Natural killer cell treated with Interleukin-12 subunit alpha and Interleukin-12 subunit beta and Interleukin-15 and Interleukin-18, amount 100 ng/mL, for 72 hours (primary cell): ENCODE results near the gene XBP1. TPM values are rescaled to one million over a fixed set of nuclear protein-coding genes. Genes with fewer than 3 reads are reported as not detected.
"Not testable (repeated sequence)": the region's sequence is repeated elsewhere in the genome, so short reads cannot be mapped to it uniquely, and the experiment has no call there.

Experiments
- ATAC-seq, 2 donors: fragments of 150-1000 bp; cut with Tn5 transposase in 1 of 2; sonication (Bioruptor Pico), chemical (Tn5 transposase) in 1 of 2; 2 replicates each; pipeline ENCODE4 v1.10.0; 2021
- DNase-seq: peaks from one replicate; pipeline ENCODE4 v3.0.0; 2022; ENCODE audit warnings: low spot score
- H3K27ac Mint-ChIP-seq, 2 donors: 1 replicate in 1 of 2; 2 replicates in 1 of 2; pipeline ENCODE4 v1.8.0; 2022; ENCODE audit warnings: mixed read lengths in 2 of 2, mild to moderate bottlenecking in 1 of 2, moderate library complexity in 1 of 2
- H3K27me3 Mint-ChIP-seq, 2 donors: 1 replicate in 1 of 2; 2 replicates in 1 of 2; pipeline ENCODE4 v1.8.0; 2022; ENCODE audit warnings: mixed read lengths in 2 of 2
- H3K36me3 Mint-ChIP-seq: one replicate; pipeline ENCODE4 v1.8.0; 2022; ENCODE audit warnings: mixed read lengths
- H3K4me1 Mint-ChIP-seq, 2 donors: 1 replicate in 1 of 2; 2 replicates in 1 of 2; pipeline ENCODE4 v1.8.0; 2022; ENCODE audit warnings: low read depth in 2 of 2, mixed read lengths in 2 of 2, mild to moderate bottlenecking in 1 of 2
- H3K4me3 Mint-ChIP-seq: one replicate; pipeline ENCODE4 v1.8.0; 2022; ENCODE audit warnings: mixed read lengths
- H3K9me3 Mint-ChIP-seq: 2 replicates; pipeline ENCODE4 v1.8.0; 2022; ENCODE audit warnings: mixed read lengths
- total RNA-seq, 2 donors: library from RNA; stranded (reverse); gene quantifications; one replicate each; pipeline ENCODE4 v1.2.3, GENCODE V29; 2022

Gene XBP1
- total RNA-seq, 2 donors from 2014 or later: 287 to 560 TPM

DNA sequence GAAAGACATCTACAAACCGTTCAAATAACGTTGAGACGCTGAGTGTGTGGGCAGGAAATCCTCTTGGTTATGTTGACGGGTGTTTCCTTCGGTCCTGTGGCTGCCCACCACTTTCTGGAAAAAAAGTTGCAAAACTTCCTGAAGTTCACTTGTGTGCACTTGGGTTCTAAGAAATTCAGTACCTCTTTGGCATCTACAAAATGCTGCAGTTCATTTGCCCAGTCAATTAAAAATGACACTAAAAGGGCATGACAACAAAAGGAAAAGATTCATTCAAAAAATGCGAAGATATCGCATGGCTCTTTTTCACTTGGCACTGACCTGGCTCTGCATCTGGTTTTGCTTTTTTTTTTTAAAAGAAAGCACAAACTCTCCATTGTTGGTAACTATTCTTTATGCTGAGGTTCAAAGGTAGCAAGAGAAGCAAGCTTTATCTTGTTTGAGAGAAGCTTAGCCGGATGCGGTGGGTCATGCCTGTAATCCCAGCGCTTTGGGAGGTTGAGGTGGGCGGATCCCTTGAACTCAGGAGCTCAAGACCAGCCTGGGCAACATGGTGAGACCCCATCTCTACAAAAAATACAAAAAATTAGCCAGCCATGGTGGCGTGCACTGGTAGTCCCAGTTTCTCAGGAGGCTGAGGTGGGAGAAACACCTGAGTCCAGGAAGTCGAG lies 10.6 kb upstream of the XBP1 start:
- Mint-ChIP-seq H3K36me3 (peaks cover 17% of the 10 kb centered on the region), H3K27ac (peak overlapping the region; percentile 98 to 99), H3K9me3 (no peaks in the 10 kb centered on the region), H3K4me1 (peaks cover 64 to 72% of the 10 kb centered on the region in 2 donors), H3K27me3 (no peaks in the 10 kb centered on the region), H3K4me3 (peak overlapping the region; percentile 89)
- DNase-seq (peak; percentile 87), ATAC-seq (peak; percentile 66 to 76)

GRCh38 chr22:28808716-28809355 lies 8.5 kb upstream of the XBP1 start:
- Mint-ChIP-seq H3K4me3 (peak overlapping the region; percentile 82), H3K9me3 (no peaks in the 10 kb centered on the region), H3K27ac (peak overlapping the region; percentile 98 to 99), H3K36me3 (peaks cover 6% of the 10 kb centered on the region), H3K4me1 (peaks cover 45 to 54% of the 10 kb centered on the region in 2 donors), H3K27me3 (no peaks in the 10 kb centered on the region)
- DNase-seq: no peak
- no peak for ATAC-seq

GRCh38 chr22:28805426-28805825 lies 5.1 kb upstream of the XBP1 start:
- H3K27me3 Mint-ChIP-seq, ATAC-seq, H3K9me3 Mint-ChIP-seq, DNase-seq, H3K4me3 Mint-ChIP-seq: not testable (repeated sequence)
- H3K4me1 Mint-ChIP-seq: peaks cover 28 to 39% of the 10 kb centered on the region in 2 donors
- peaks cover 10% of the 10 kb centered on the region for H3K36me3 Mint-ChIP-seq
- peak overlapping the region in 1 of 2 donors; percentile 33 for H3K27ac Mint-ChIP-seq

DNA sequence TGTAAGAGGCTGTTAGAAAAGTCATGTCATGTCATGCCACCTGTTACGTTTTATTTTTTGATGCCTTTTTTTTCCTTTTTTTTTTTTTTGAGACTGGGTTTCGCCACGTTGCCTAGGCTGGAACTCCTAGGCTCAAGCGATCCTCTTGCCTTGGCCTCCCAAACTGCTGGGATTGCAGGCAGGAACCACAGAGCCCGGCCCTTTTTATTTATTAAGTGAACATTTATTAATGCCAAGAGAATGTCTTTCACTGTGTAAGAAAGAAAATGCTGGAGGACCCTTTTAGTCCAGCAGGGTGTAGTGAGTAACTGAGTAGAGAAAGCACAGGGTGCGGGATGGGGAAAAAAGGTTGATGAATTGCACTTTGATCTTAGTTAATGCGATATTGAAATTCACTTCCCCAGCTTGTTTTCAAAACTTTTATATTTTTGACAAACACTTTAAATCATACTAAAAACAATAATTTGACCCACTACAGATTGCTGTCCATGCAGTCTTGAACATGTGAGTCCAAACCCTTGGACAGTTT lies 2.3 kb upstream of the XBP1 start:
- no peak for ATAC-seq
- Mint-ChIP-seq H3K36me3 (peaks cover 23% of the 10 kb centered on the region), H3K9me3 (no peaks in the 10 kb centered on the region), H3K4me3 (peak overlapping the region; percentile 94), H3K27ac (peak overlapping the region; percentile 92 to 100), H3K27me3 (no peaks in the 10 kb centered on the region), H3K4me1 (peaks cover 16 to 29% of the 10 kb centered on the region in 2 donors)
- DNase-seq: no peak

DNA sequence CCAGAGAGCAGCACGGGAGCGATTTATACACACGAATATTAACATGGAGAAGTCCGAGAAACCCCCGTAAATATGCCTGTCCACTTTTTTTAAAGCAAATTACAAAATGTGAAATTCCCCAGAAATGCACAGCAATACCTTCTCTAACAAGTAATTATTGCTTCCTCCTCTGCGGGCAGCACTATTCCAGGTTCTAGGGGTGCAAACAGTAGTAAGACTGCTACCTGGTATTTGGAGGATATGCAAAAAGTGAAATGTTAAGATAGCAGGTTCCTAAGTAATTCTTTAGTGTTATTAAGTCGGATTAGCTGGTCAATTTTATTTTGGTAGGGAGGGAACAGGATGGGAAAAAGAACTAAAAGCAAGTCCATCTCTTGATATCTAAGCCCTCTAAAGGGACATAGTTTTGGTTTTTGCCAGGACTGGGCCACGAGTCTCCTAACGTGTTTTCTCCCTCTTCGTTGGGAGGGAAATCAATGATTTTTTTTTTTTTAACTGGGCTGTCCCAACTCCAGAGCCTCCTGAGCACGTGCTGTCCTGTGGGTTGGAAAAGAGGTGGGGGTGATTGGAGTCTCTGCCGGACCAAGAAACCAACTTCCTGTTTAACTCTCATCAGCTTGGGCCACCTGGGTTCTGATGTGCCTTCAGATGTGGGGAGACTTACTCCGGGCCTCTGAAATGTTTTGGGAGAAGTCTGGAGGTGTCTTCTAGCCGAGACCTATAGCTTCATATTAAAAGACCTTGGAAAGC lies 1.7 kb upstream of the XBP1 start:
- Mint-ChIP-seq H3K27me3 (no peaks in the 10 kb centered on the region), H3K9me3 (no peaks in the 10 kb centered on the region), H3K4me3 (peak overlapping the region; percentile 94), H3K27ac (peak overlapping the region; percentile 92 to 100), H3K36me3 (peaks cover 26% of the 10 kb centered on the region), H3K4me1 (peaks cover 16 to 31% of the 10 kb centered on the region in 2 donors)
- ATAC-seq: no peak
- DNase-seq: no peak

DNA sequence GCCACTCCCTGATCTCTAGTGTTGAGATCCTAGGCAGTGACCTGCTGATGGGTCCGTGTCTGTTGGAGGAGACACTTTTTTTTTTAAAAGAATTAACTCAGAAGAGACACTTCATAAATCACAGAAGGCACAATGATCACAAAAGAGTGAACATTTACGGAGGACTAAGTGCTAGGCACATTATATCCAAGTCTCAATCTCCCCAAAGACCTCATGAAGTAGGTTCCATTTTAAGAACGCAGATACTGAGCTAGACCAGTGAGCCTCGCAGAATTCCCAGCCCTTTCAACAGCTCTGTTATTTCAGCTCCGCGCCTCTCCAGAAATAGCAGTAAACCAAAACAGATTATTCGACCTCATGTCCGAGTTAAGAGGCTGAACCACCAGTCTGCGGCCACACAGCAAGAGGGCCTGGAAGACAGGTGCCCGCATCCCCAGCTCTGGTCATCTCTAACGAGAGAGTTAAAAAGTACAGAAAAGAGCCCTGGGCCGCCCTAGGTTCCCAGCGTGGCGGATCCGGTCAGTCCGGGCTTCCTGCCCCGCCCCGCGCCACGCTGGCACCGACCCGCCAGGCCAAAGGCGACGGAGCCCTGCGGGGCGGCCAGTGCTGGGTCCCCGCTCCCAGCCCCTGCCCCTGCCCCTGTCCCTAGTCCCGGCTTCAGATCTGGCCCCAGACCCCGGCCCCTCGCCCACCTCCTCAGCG lies 612 bp downstream of the XBP1 start:
- Mint-ChIP-seq H3K4me1 (peaks cover 36 to 53% of the 10 kb centered on the region in 2 donors), H3K4me3 (peak overlapping the region; percentile 94), H3K27me3 (no peaks in the 10 kb centered on the region), H3K36me3 (peaks cover 45% of the 10 kb centered on the region), H3K9me3 (no peaks in the 10 kb centered on the region), H3K27ac (peak overlapping the region; percentile 92 to 98)
- peak; percentile 79 for DNase-seq
- peak; percentile 68 to 72 for ATAC-seq

DNA sequence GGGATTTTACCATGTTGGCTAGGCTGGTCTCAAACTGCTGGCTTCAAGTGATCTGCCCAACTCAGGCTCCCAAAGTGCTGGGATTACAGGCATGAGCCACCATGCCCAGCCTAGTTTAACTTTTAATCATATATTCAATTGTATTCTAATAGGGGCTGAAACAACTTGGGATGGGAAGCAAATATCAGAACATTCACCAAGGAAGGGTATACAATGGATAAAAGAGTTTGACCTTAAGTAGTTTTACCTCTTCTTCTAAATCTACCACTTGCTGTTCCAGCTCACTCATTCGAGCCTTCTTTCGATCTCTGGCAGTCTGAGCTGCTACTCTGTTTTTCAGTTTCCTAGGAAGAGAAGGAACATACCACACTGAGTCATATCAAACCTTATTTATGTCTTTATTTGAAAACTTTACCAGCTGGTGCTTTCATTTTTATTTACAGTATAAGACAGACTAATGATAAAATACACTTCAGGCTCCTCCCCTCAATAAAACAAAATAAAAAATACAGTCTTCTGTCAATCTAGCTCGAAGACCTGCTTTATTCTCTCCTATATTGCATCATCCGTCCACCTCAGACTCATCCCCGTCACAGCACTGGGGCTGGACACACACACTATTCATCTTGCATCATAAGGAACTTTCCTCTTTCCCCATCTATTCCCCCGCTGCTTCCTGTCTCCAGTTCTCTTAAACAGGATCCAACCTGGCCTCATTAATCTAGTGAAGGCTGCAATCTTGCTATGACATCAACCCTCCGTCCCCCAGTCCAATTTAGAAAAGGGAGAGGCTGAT lies 1.4 kb downstream of the XBP1 start:
- H3K36me3 Mint-ChIP-seq: peaks cover 51% of the 10 kb centered on the region
- ATAC-seq (peak; percentile 45 to 74), DNase-seq (peak; percentile 76)
- H3K9me3 Mint-ChIP-seq: no peaks in the 10 kb centered on the region
- H3K4me1 Mint-ChIP-seq: peaks cover 41 to 60% of the 10 kb centered on the region in 2 donors
- peak overlapping the region; percentile 92 to 98 for H3K27ac Mint-ChIP-seq
- H3K4me3 Mint-ChIP-seq: peak overlapping the region; percentile 94
- H3K27me3 Mint-ChIP-seq: no peaks in the 10 kb centered on the region

DNA sequence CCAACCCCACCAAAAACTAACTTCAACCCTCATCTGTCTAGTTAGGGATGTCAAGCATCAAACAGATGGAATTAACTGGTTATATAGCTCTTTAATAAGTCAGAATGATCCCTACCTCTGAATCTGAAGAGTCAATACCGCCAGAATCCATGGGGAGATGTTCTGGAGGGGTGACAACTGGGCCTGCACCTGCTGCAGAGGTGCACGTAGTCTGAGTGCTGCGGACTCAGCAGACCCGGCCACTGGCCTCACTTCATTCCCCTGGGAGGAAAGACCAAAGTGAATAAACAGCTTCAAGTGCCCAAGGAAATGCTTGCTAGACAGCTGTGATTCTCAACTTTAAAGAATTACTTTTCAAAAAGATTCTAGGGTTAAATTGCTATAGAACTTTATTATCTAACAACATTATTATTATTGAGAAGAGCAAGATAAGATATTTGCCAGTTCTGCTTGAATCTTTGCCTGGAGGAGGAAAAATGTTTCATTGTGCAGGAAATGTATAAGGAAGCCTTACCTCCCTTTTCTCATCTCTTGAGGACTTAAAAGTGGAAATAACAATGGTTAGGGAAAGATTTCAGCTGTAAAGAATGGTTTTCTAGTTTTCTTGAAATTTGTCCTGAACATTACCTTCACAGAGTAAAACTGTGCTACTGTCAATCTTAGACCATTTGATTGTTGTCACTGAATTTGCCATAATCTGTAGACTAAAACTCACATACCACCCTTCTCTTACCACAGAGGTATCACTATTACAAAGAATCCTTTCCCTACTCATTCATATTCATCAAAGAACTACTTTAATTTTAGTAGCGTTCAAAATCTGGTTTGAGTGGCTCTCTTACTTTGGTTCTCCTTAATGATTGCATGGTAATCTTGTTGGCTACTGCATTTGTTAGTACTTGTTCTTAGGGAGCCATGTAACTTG lies 4.2 kb downstream of the XBP1 start:
- DNase-seq (no peak), ATAC-seq (no peak)
- peak overlapping the region; percentile 94 for H3K4me3 Mint-ChIP-seq
- no peaks in the 10 kb centered on the region for H3K9me3 Mint-ChIP-seq
- H3K27me3 Mint-ChIP-seq: no peaks in the 10 kb centered on the region
- H3K27ac Mint-ChIP-seq: peak overlapping the region; percentile 92 to 98
- peaks cover 47 to 64% of the 10 kb centered on the region in 2 donors for H3K4me1 Mint-ChIP-seq
- H3K36me3 Mint-ChIP-seq: peaks cover 53% of the 10 kb centered on the region

DNA sequence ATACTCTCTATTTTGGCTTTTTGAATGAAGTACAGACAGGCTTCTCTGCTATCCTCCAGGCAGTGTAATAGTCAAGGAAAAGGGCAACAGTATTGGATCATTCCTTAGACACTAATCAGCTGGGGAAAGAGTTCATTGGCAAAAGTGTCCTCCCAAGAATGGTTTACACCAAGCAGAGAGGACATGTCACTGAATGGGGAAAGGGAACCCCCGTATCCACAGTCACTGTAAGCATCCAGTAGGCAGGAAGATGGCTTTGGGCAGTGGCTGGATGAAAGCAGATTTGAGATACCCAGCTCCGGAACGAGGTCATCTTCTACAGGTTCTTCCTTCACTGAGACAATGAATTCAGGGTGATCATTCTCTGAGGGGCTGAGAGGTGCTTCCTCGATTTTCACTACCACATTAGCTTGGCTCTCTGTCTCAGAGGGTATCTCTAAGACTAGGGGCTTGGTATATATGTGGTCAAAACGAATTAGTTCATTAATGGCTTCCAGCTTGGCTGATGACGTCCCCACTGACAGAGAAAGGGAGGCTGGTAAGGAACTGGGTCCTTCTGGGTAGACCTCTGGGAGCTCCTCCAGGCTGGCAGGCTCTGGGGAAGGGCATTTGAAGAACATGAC lies 5.2 kb downstream of the XBP1 start:
- H3K27me3 Mint-ChIP-seq: no peaks in the 10 kb centered on the region
- H3K36me3 Mint-ChIP-seq: peaks cover 49% of the 10 kb centered on the region
- H3K9me3 Mint-ChIP-seq: no peaks in the 10 kb centered on the region
- H3K4me3 Mint-ChIP-seq: peak overlapping the region; percentile 94
- H3K27ac Mint-ChIP-seq: peak overlapping the region; percentile 92 to 98
- ATAC-seq (no peak), DNase-seq (no peak)
- H3K4me1 Mint-ChIP-seq: peaks cover 55 to 63% of the 10 kb centered on the region in 2 donors

GRCh38 chr22:28793976-28794584 lies 6.3 kb downstream of the XBP1 start:
- Mint-ChIP-seq H3K36me3 (peaks cover 40% of the 10 kb centered on the region), H3K4me3 (peak overlapping the region; percentile 94), H3K9me3 (no peaks in the 10 kb centered on the region), H3K4me1 (peaks cover 58 to 59% of the 10 kb centered on the region in 2 donors), H3K27me3 (no peaks in the 10 kb centered on the region), H3K27ac (peak overlapping the region; percentile 92 to 98)
- ATAC-seq: no peak
- DNase-seq: no peak
